GM12878 (cell line): ENCODE data around the gene NEDD8. TPM values are rescaled to one million over a fixed set of nuclear protein-coding genes. Genes with fewer than 3 reads are reported as not detected.
A peak's percentile ranks its signal among the peaks of the same experiment; 100 is the strongest.

Source experiments
- IKZF2 ChIP-seq, 2 experiments: fragments of 450-650 bp; IDR thresholded peaks; 2 replicates each; pipeline ENCODE4 v1.6.1; 2017; ENCODE audit warnings: mild to moderate bottlenecking in 2 of 2, moderate library complexity in 2 of 2
- KAT2A ChIP-seq: conservative IDR thresholded peaks from 2 replicates; pipeline ENCODE4 v1.6.1; 2011; ENCODE audit warnings: low read depth, low read length; ENCODE audit not compliant: control insufficient read depth
- NFIC ChIP-seq: IDR thresholded peaks from 2 replicates; pipeline ENCODE4 v1.6.1; 2012; ENCODE audit warnings: low read depth, mild to moderate bottlenecking, inconsistent platforms, low read length, moderate library complexity
- NRF1 ChIP-seq: conservative IDR thresholded peaks from 2 replicates; pipeline ENCODE4 v1.6.1; 2011; ENCODE audit warnings: mild to moderate bottlenecking, low read depth, low read length, improper control_type of control experiment
- RAD21 ChIP-seq: IDR thresholded peaks from 2 replicates; pipeline ENCODE4 v1.6.1; 2011; ENCODE audit warnings: mild to moderate bottlenecking, low read depth, low read length, moderate library complexity; ENCODE audit not compliant: insufficient read depth
- RB1 ChIP-seq: fragments of 450-650 bp; formaldehyde crosslinking; IDR thresholded peaks from 2 replicates; pipeline ENCODE4 v1.6.1; 2017; ENCODE audit warnings: mild to moderate bottlenecking, borderline replicate concordance
- RCOR1 ChIP-seq: conservative IDR thresholded peaks from 2 replicates; pipeline ENCODE4 v1.6.1; 2012; ENCODE audit warnings: low read depth, low read length, improper control_type of control experiment
- SIX5 ChIP-seq: IDR thresholded peaks from 2 replicates; pipeline ENCODE4 v1.6.1; 2011; ENCODE audit warnings: mild to moderate bottlenecking, low read depth, low read length, moderate library complexity; ENCODE audit not compliant: severe bottlenecking
- SMC3 ChIP-seq: IDR thresholded peaks from 2 replicates; pipeline ENCODE4 v1.6.1; 2011; ENCODE audit warnings: low read length, improper control_type of control experiment, borderline replicate concordance
- SP1 ChIP-seq: IDR thresholded peaks from one replicate; pipeline ENCODE4 v1.6.1; 2011; ENCODE audit warnings: low read depth, low read length
- SPI1 ChIP-seq: IDR thresholded peaks from 2 replicates; pipeline ENCODE4 v1.6.1; 2011; ENCODE audit warnings: low read depth, mild to moderate bottlenecking, low read length, moderate library complexity, borderline replicate concordance; ENCODE audit not compliant: insufficient read depth
- SRF ChIP-seq, 2 experiments: IDR thresholded peaks; 2 replicates each; pipeline ENCODE4 v1.6.1; 2011; ENCODE audit warnings: low read depth in 2 of 2, low read length in 2 of 2, mild to moderate bottlenecking in 1 of 2, moderate library complexity in 1 of 2
- STAT3 ChIP-seq: IDR thresholded peaks from 2 replicates; pipeline ENCODE4 v1.6.1; 2011; ENCODE audit warnings: low read depth, low read length, improper control_type of control experiment
- ZNF24 ChIP-seq: fragments of 450-650 bp; IDR thresholded peaks from 2 replicates; pipeline ENCODE4 v1.6.1; 2017; ENCODE audit warnings: antibody characterized with exemption, mild to moderate bottlenecking
- polyA plus RNA-seq, 11 experiments: library from polyadenylated mRNA; depleted of rRNA in 4 of 11; unstranded in 6 of 11; stranded (reverse) in 5 of 11; fragments of >200 nt; fragmentation: Nextera tagmentation in 4 of 11; fragmentation: Illumina TruSeq in 1 of 11; extraction: Ambion mirVana in 4 of 11; extraction: Trizol in 1 of 11; gene quantifications; 1 replicate in 1 of 11; 2 replicates in 10 of 11; pipeline versions ENCODE4 v1.2.1 to v1.2.3, GENCODE V29; 2011 to 2016; ENCODE audit warnings: inconsistent platforms in 2 of 11, missing spikeins in 2 of 11, low read depth in 1 of 11
- total RNA-seq, 4 experiments: library from RNA; depleted of rRNA in 3 of 4; stranded (reverse); fragments of >200 nt in 3 of 4; fragmentation: Illumina TruSeq in 1 of 4; extraction: Trizol in 1 of 4; gene quantifications; 2 replicates each; pipeline versions ENCODE4 v1.2.1 to v1.2.3, GENCODE V29; 2013 to 2021
- TF ChIP-seq, protein P1 (sequence below), 3 experiments: IDR thresholded peaks in 2 of 3; conservative IDR thresholded peaks in 1 of 3; 2 replicates each; pipeline ENCODE4 v1.5.1; 2011; ENCODE audit warnings: low read depth in 3 of 3, low read length in 3 of 3, mild to moderate bottlenecking in 3 of 3, control low read depth in 2 of 3, moderate library complexity in 2 of 3, inconsistent platforms in 1 of 3, mixed read lengths in 1 of 3; ENCODE audit not compliant: control insufficient read depth in 2 of 3, insufficient read depth in 1 of 3; ENCODE audit errors: extremely low read depth in 1 of 3
- TF ChIP-seq, protein P2 (sequence below): IDR thresholded peaks from 2 replicates; pipeline ENCODE4 v1.6.1; 2012; ENCODE audit warnings: low read depth, low read length, improper control_type of control experiment
- TF ChIP-seq, protein P3 (sequence below): fragments of 450-650 bp; IDR thresholded peaks from 2 replicates; pipeline ENCODE4 v1.6.1; 2017; ENCODE audit warnings: mild to moderate bottlenecking, moderate library complexity
- TF ChIP-seq, protein P4 (sequence below): IDR thresholded peaks from 2 replicates; pipeline ENCODE4 v1.6.1; 2011; ENCODE audit warnings: mild to moderate bottlenecking, low read depth, low read length, moderate library complexity; ENCODE audit not compliant: insufficient replicate concordance
- TF ChIP-seq, protein P5 (sequence below): fragments of 450-650 bp; IDR thresholded peaks from 2 replicates; pipeline ENCODE4 v1.6.1; 2017; ENCODE audit warnings: mild to moderate bottlenecking

NEDD8 gene
- total and polyA plus RNA-seq, 10 of the 15 experiments (the other 5 are each of a cell fraction or from before 2014, with no cell fraction given): 164 to 991 (median 300) TPM

DNA sequence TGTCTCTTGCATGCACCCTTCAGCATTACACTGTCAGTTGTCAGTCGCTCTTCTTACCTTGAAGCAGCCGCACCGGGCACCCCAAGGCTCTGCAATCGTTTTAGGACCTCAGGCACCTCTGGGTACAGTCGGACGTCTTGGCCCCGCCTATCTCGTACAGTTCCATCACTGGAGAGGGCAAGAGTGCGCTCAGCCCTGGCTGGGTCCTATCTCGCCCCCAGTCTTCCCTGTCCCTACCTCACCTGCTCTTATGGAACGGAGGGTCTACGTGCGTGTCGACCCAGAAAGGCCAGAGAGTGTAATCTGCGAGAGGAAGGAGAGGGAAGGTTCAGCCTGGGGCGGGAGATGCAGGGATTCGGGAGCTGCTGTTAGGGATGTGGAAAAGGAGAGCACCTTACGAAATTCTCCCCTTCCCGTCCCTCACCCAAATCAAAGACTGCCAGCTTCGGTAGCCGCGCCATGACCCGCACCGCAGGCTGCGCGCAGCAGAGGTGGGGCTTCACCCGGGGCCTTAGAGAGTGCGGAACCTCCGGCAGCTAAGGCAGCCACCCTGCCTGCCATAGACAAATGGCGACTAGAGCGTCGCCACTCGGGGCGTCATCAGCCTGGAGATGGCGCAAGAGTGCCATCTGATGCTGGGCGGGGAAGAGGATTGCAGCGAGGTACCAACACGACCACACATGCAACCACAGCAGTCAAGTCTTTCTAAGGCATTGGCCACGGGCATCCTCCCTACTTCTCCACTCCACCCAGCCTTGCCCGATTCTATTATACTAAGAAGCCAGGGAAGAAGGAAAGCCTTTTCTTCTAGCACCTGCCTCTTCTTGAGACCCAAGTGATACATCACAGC is 16.4 kb downstream of the NEDD8 start, which contains the start of gene MDP1 (continued):
- peak; percentile 88; the same call in 1 of the 2 replicates for TF ChIP-seq RB1
- TF ChIP-seq, protein P1, sequence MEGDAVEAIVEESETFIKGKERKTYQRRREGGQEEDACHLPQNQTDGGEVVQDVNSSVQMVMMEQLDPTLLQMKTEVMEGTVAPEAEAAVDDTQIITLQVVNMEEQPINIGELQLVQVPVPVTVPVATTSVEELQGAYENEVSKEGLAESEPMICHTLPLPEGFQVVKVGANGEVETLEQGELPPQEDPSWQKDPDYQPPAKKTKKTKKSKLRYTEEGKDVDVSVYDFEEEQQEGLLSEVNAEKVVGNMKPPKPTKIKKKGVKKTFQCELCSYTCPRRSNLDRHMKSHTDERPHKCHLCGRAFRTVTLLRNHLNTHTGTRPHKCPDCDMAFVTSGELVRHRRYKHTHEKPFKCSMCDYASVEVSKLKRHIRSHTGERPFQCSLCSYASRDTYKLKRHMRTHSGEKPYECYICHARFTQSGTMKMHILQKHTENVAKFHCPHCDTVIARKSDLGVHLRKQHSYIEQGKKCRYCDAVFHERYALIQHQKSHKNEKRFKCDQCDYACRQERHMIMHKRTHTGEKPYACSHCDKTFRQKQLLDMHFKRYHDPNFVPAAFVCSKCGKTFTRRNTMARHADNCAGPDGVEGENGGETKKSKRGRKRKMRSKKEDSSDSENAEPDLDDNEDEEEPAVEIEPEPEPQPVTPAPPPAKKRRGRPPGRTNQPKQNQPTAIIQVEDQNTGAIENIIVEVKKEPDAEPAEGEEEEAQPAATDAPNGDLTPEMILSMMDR (IDR thresholded peaks at IDR 0.05 in 2 of 3, conservative IDR thresholded peaks at IDR 0.05 in 1 of 3; ENCODE audit: control insufficient read depth in 2 of 3, extremely low read depth in 1 of 3, insufficient read depth in 1 of 3, low read depth in 3 of 3, low read length in 3 of 3): peak; percentile 82 to 94 (median 83); a peak in 5 of 6 replicates
- no peak for TF ChIP-seq NFIC
- TF ChIP-seq STAT3: 0 out of 2 replicates have a peak, but pooled peaks have one; percentile 83
- TF ChIP-seq ZNF24: 0 out of 2 replicates have a peak, but pooled peaks have one; percentile 56
- TF ChIP-seq, protein P2, sequence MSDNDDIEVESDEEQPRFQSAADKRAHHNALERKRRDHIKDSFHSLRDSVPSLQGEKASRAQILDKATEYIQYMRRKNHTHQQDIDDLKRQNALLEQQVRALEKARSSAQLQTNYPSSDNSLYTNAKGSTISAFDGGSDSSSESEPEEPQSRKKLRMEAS: peak; percentile 79
- TF ChIP-seq, protein P3, sequence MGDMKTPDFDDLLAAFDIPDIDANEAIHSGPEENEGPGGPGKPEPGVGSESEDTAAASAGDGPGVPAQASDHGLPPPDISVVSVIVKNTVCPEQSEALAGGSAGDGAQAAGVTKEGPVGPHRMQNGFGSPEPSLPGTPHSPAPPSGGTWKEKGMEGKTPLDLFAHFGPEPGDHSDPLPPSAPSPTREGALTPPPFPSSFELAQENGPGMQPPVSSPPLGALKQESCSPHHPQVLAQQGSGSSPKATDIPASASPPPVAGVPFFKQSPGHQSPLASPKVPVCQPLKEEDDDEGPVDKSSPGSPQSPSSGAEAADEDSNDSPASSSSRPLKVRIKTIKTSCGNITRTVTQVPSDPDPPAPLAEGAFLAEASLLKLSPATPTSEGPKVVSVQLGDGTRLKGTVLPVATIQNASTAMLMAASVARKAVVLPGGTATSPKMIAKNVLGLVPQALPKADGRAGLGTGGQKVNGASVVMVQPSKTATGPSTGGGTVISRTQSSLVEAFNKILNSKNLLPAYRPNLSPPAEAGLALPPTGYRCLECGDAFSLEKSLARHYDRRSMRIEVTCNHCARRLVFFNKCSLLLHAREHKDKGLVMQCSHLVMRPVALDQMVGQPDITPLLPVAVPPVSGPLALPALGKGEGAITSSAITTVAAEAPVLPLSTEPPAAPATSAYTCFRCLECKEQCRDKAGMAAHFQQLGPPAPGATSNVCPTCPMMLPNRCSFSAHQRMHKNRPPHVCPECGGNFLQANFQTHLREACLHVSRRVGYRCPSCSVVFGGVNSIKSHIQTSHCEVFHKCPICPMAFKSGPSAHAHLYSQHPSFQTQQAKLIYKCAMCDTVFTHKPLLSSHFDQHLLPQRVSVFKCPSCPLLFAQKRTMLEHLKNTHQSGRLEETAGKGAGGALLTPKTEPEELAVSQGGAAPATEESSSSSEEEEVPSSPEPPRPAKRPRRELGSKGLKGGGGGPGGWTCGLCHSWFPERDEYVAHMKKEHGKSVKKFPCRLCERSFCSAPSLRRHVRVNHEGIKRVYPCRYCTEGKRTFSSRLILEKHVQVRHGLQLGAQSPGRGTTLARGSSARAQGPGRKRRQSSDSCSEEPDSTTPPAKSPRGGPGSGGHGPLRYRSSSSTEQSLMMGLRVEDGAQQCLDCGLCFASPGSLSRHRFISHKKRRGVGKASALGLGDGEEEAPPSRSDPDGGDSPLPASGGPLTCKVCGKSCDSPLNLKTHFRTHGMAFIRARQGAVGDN: no peak
- TF ChIP-seq SP1: peak; percentile 14
- TF ChIP-seq KAT2A: no peak
- no peak for TF ChIP-seq RCOR1
- TF ChIP-seq, protein P4, sequence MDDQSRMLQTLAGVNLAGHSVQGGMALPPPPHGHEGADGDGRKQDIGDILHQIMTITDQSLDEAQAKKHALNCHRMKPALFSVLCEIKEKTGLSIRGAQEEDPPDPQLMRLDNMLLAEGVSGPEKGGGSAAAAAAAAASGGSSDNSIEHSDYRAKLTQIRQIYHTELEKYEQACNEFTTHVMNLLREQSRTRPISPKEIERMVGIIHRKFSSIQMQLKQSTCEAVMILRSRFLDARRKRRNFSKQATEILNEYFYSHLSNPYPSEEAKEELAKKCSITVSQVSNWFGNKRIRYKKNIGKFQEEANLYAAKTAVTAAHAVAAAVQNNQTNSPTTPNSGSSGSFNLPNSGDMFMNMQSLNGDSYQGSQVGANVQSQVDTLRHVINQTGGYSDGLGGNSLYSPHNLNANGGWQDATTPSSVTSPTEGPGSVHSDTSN: no peak
- peak in 1 of 2 experiments; percentile 56; a peak in 1 of 4 replicates for TF ChIP-seq SRF (IDR thresholded peaks at IDR 0.05; ENCODE audit: low read depth in 2 of 2, low read length in 2 of 2)
- TF ChIP-seq, protein P5, sequence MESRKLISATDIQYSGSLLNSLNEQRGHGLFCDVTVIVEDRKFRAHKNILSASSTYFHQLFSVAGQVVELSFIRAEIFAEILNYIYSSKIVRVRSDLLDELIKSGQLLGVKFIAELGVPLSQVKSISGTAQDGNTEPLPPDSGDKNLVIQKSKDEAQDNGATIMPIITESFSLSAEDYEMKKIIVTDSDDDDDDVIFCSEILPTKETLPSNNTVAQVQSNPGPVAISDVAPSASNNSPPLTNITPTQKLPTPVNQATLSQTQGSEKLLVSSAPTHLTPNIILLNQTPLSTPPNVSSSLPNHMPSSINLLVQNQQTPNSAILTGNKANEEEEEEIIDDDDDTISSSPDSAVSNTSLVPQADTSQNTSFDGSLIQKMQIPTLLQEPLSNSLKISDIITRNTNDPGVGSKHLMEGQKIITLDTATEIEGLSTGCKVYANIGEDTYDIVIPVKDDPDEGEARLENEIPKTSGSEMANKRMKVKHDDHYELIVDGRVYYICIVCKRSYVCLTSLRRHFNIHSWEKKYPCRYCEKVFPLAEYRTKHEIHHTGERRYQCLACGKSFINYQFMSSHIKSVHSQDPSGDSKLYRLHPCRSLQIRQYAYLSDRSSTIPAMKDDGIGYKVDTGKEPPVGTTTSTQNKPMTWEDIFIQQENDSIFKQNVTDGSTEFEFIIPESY: no peak
- peak; percentile 34 for TF ChIP-seq SIX5
- peak; percentile 76 for TF ChIP-seq RAD21
- TF ChIP-seq SMC3: peak; percentile 77
- TF ChIP-seq SPI1: 0 out of 2 replicates have a peak, but pooled peaks have one; percentile 15
- TF ChIP-seq NRF1: 0 out of 2 replicates have a peak, but pooled peaks have one; percentile 9
- peak in 1 of 2 experiments; percentile 42; a peak in 1 of 4 replicates for TF ChIP-seq IKZF2 (IDR thresholded peaks at IDR 0.05)
